Measurements from ENCODE around the gene MYO1C. TPM values are rescaled to one million over a fixed set of nuclear protein-coding genes. Genes with fewer than 3 reads are reported as not detected.

MYO1C gene
- total and polyA plus RNA-seq, 9 of the 15 experiments (the other 6 are each of a cell fraction or from before 2014, with no cell fraction given), result 0.46 to 32.5 (median 11.6) TPM

DNA sequence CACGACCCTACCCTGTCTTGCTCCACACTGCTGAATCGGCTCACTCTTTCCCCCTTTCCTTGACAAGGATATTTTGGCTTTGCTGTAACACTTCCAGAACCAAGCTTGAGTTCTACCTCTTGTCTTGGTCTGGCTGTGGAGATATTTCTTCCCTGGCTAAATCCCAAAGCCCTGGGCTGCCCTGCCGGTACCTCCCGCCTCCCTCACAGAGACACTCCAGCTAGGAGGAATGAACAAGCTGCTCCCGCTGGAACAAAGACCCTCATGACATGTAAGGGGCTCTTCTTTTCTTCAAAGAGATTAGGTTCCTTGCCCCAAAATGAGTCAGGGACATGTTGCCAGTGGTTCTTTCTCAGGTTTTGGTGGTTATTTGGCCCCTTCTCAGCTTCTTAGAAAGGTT is 13.1 kb upstream of the MYO1C start:
- Histone ChIP-seq H3K9me3 (replicated peaks; ENCODE audit: control insufficient read depth, insufficient read depth, low read depth, low read length) (no peaks in the 10 kb centered on the region), H3K4me2 (ENCODE audit: insufficient read depth, low read length) (no peak overlapping the region), H3K36me3 (ENCODE audit: control insufficient read depth, insufficient read depth, low read length) (no peaks in the 10 kb centered on the region), H3K9me1 (ENCODE audit: control insufficient read depth, insufficient read depth, low read length) (no peaks in the 10 kb centered on the region), H3K9ac (ENCODE audit: insufficient read depth in 1 of 2, low read depth in 2 of 2, low read length in 2 of 2) (no peak overlapping the region), H3K79me2 (ENCODE audit: control insufficient read depth, insufficient read depth, low read length) (no peaks in the 10 kb centered on the region), H3K4me3 (no peak overlapping the region), H3K4me1 (replicated peaks in 1 of 2; ENCODE audit: control insufficient read depth in 2 of 2, insufficient read depth in 2 of 2, low read length in 2 of 2) (no peaks in the 10 kb centered on the region), H3K27ac (ENCODE audit: extremely low read depth, low read depth, low read length) (no peak overlapping the region), H3K27me3 (ENCODE audit: control insufficient read depth in 2 of 2, insufficient read depth in 2 of 2, low read length in 2 of 2) (no peaks in the 10 kb centered on the region), H2AFZ (ENCODE audit: low read depth, low read length) (no peak overlapping the region), H4K20me1 (replicated peaks; ENCODE audit: control insufficient read depth, insufficient read depth, low read length) (no peaks in the 10 kb centered on the region)
- ChIA-PET CTCF (ENCODE audit: low intra/inter-chr PET ratio) (interaction anchor here (0.7 kb wide), 1 partner anchor 130 kb away, joined by 3 read pairs; no protein-coding TSS in a partner anchor), POLR2A (interaction anchor here (0.7 to 1.3 kb wide), 3 partner anchors 10 to 147 kb away, joined by 3 to 6 read pairs (median 5); partner anchors contain the start of gene INPP5K)
- WGBS (ENCODE audit: insufficient coverage, low coverage, missing lambda C conversion rate), result 60% methylated on average over 5 of the region's 5 CpGs
- TF ChIP-seq KLF16 (IDR thresholded peaks at IDR 0.05) (no peak), RHOXF2B (CRISPR knock-in tag; conservative IDR thresholded peaks at IDR 0.05) (no peak), CREM (IDR thresholded peaks at IDR 0.05; ENCODE audit: low read depth) (no peak), ZNF197 (CRISPR knock-in tag; IDR thresholded peaks at IDR 0.05; ENCODE audit: low read depth) (no peak)
- in situ Hi-C loops (cut with MboI), result no loop called here
- BruUV-seq (replicated peaks), result no TSS peak
- DNase-seq (ENCODE audit: extremely low read depth in 1 of 4, low spot score in 3 of 4) (no peak), ATAC-seq (no peak), FAIRE-seq (no peak)
- intact Hi-C loops (cut with micrococcal nuclease), result no loop called here

- Histone ChIP-seq H3K36me3 (ENCODE audit: control insufficient read depth, insufficient read depth, low read length) (no peaks in the 10 kb centered on the region), H3K27ac (ENCODE audit: extremely low read depth, low read depth, low read length) (no peak overlapping the region), H3K79me2 (ENCODE audit: control insufficient read depth, insufficient read depth, low read length) (no peaks in the 10 kb centered on the region), H3K4me1 (replicated peaks in 1 of 2; ENCODE audit: control insufficient read depth in 2 of 2, insufficient read depth in 2 of 2, low read length in 2 of 2) (no peaks in the 10 kb centered on the region), H3K9me1 (ENCODE audit: control insufficient read depth, insufficient read depth, low read length) (no peaks in the 10 kb centered on the region), H3K4me2 (ENCODE audit: insufficient read depth, low read length) (no peak overlapping the region), H4K20me1 (replicated peaks; ENCODE audit: control insufficient read depth, insufficient read depth, low read length) (no peaks in the 10 kb centered on the region), H3K27me3 (ENCODE audit: control insufficient read depth in 2 of 2, insufficient read depth in 2 of 2, low read length in 2 of 2) (no peaks in the 10 kb centered on the region), H3K4me3 (no peak overlapping the region), H3K9ac (ENCODE audit: insufficient read depth in 1 of 2, low read depth in 2 of 2, low read length in 2 of 2) (no peak overlapping the region; a peak in 1 of 4 replicates), H3K9me3 (replicated peaks; ENCODE audit: control insufficient read depth, insufficient read depth, low read depth, low read length) (no peaks in the 10 kb centered on the region), H2AFZ (ENCODE audit: low read depth, low read length) (no peak overlapping the region)
- FAIRE-seq, result no peak
- WGBS (ENCODE audit: insufficient coverage, low coverage, missing lambda C conversion rate), result 63% methylated on average over 3 of the region's 3 CpGs
- CTCF ChIA-PET (ENCODE audit: low intra/inter-chr PET ratio), result interaction anchor here (0.6 kb wide), 1 partner anchor 42 kb away, joined by 3 read pairs; no protein-coding TSS in a partner anchor
- in situ Hi-C loops (cut with MboI) (no loop called here), intact Hi-C loops (cut with micrococcal nuclease) (no loop called here)
- DNase-seq (ENCODE audit: extremely low read depth in 1 of 4, low spot score in 3 of 4), result no peak
- POLR2A ChIA-PET, result interaction anchor here (1.1 to 1.3 kb wide), 2 partner anchors 10 to 12 kb away, joined by 5 to 6 read pairs; partner anchors contain the start of gene INPP5K
- no peak for ATAC-seq
- no peak for TF ChIP-seq POLR2AphosphoS2 (IDR thresholded peaks at IDR 0.05; ENCODE audit: low read length)
- BruUV-seq (replicated peaks), result no TSS peak
Measured at GRCh38 chr17:1504866-1505265, 12.4 kb upstream of the MYO1C start.
